WI38 (cell line): ENCODE results near the gene MAPK1.
"Not testable (repeated sequence)": the region's sequence is repeated elsewhere in the genome, so short reads cannot be mapped to it uniquely, and the experiment has no call there.

Experiments
- H3K4me3 ChIP-seq: 2 replicates; pipeline ENCODE4 v1.5.1; 2011; ENCODE audit warnings: low read depth, mild to moderate bottlenecking, control low read depth, low read length
- CTCF ChIP-seq: IDR thresholded peaks from 2 replicates; pipeline ENCODE4 v1.5.1; 2012; ENCODE audit warnings: low read depth, mild to moderate bottlenecking, control low read depth, low read length

Gene MAPK1

DNA sequence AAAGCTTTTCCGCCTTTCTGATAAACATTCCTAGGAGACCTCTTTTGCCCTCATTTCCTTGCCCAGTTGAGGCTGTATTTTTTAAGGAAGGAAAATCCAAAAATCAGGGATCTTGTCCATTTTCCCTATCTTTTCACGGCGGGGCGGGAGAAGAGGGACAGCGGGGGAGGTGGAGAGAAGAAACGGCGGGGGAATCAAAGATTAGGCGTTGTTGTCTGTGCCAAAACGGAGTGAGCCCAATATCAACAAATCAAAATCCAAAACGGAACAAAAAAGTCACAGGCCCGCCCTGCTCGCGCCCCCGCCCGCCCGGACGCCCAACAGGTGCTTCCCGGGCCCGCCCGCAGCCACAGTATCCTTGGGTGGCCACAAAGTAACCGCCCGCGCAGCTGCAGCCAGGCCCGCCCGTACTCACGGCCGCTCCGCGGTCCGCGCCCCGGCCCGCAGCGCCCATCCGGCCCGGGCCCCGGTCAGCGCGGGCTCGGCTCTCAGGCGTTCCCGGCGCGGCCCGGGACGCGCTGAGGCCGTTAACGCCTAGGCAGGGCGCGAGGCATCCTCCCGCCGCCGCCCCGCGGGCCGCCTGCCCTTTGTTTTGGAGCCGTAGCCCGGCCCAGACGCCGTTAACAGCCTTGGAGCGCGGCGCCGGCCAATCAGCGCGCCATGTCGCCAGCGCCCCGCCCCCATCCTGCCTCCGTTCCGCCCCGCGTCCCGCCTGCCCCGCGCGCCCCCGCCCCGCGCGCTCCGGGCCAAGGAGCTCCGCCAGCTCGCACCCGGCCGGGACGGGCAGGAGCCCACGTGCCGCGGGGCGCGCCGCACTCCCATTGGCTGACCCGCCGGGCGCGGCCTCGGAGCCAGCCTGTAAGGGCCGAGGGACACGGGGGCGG lies 132.0 kb downstream of the MAPK1 start, which contains the start of gene YPEL1:
Gene YPEL1, minus strand, starts transcription at position 595 of the 884 bp plus-strand sequence. CDS start 25,050 bp downstream, outside the sequence.
- no peak for TF ChIP-seq CTCF
- H3K4me3 ChIP-seq: peak within 1 kb of the TSS; percentile 67

GRCh38 chr22:21734540-21735199 lies 132.8 kb downstream of the MAPK1 start:
- peak overlapping the region; percentile 67 for H3K4me3 ChIP-seq
- no peak for TF ChIP-seq CTCF

DNA sequence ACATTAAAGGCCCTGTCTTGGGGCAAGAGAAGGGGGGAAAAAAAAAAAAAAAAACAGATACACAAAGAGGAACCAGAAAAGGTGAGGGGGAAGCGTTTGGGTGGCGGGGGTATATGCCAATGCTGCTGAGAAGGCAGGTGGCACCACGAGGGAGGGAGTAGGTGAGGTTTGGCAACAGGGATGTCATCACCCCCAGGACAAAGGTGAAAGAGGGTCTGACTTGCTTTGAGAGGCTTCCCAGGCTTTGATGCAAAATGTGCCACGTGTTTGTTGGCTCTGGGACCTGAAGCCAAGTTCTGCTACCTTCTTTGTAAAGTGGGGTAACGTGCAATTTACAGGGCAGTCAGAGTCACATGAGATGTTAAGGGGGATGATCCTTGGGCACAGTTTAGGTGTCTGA lies 135.9 kb downstream of the MAPK1 start:
- TF ChIP-seq CTCF: no peak

GRCh38 chr22:21730535-21731308 lies 136.7 kb downstream of the MAPK1 start:
- no peak for TF ChIP-seq CTCF
- H3K4me3 ChIP-seq: no peak overlapping the region

More for the DNA sequence above, 135.9 kb downstream of the MAPK1 start:
- H3K4me3 ChIP-seq: no peak overlapping the region

- not testable (repeated sequence) for H3K4me3 ChIP-seq
Observed at GRCh38 chr22:21729184-21729583, 138.3 kb downstream of the MAPK1 start.

- no peak overlapping the region for H3K4me3 ChIP-seq
- TF ChIP-seq CTCF: no peak
Observed at GRCh38 chr22:21728270-21728669, 139.2 kb downstream of the MAPK1 start.

DNA sequence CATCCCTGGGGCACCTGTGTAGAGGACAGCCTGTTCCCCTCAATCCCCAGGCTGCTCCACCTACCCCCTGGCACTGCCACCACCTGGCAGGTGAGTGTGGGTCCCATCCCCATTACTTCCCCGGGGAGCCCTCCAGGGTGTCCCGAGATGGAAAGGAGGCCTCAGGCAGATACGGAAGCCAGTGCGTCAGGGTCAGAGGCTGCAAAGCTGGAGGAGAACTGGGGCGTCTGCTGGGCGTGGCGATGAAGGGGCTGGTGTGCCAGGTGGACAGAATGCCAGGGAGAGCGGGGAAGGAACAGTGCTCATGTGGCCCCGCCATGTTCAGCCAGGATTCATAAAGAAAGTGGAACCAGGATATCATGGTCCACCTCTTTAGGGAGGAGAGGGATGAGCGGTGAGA lies 139.7 kb downstream of the MAPK1 start:
- TF ChIP-seq CTCF: no peak
- no peak overlapping the region for H3K4me3 ChIP-seq
